Measurements from ENCODE around the gene ECHS1. TPM values are rescaled to one million over a fixed set of nuclear protein-coding genes. Genes with fewer than 3 reads are reported as not detected.

ECHS1 gene
- total and polyA plus RNA-seq, 2 of the 8 experiments (the other 6 are each of a cell fraction or from before 2014, with no cell fraction given) = 41.7 to 101 TPM

- Histone ChIP-seq H3K23ac (ENCODE audit: insufficient read length) (no peak overlapping the region), H3K9me3 (ENCODE audit: insufficient read depth in 2 of 2, low read depth in 1 of 2, low read length in 1 of 2) (peaks cover 0 to 5% of the 10 kb centered on the region in 2 experiments; a peak in 1 of 4 replicates), H2AK5ac (ENCODE audit: low read depth, low read length) (no peak overlapping the region), H3K79me2 (ENCODE audit: control insufficient read depth in 1 of 2, insufficient read depth in 2 of 2, low read length in 2 of 2) (no peaks in the 10 kb centered on the region), H3K27ac (ENCODE audit: low read depth, low read length) (no peak overlapping the region), H3K18ac (ENCODE audit: extremely low read depth, low read length) (no peak overlapping the region), H4K20me1 (replicated peaks in 1 of 2; ENCODE audit: control insufficient read depth in 1 of 2, insufficient read depth in 2 of 2, low read length in 2 of 2) (peaks cover 0 to 2% of the 10 kb centered on the region in 2 experiments), H4K5ac (ENCODE audit: insufficient read length, low read depth, low read length) (no peak overlapping the region), H3K36me3 (ENCODE audit: control insufficient read depth in 2 of 4, insufficient read depth in 4 of 4, low read length in 3 of 4) (no peaks in the 10 kb centered on the region), H2BK120ac (replicated peaks; ENCODE audit: low read depth, low read length) (no peak overlapping the region), H3K4ac (replicated peaks; ENCODE audit: insufficient read length, low read depth, low read length) (no peak overlapping the region), H4K8ac (ENCODE audit: extremely low read depth, insufficient read depth, low read length) (no peak overlapping the region; the same call in 1 of the 2 replicates), H2BK15ac (ENCODE audit: low read length) (0 out of 2 replicates have a peak overlapping the region, but pooled peaks have one; percentile 92), H2BK5ac (ENCODE audit: low read depth, low read length) (no peak overlapping the region), H3K79me1 (ENCODE audit: low read depth, low read length) (no peaks in the 10 kb centered on the region), H3K4me2 (ENCODE audit: insufficient read depth in 1 of 2, low read depth in 2 of 2, low read length in 2 of 2) (peak overlapping the region in 1 of 2 experiments; percentile 20; a peak in 1 of 4 replicates), H2BK20ac (ENCODE audit: low read length) (0 out of 2 replicates have a peak overlapping the region, but pooled peaks have one; percentile 8), H2BK12ac (ENCODE audit: low read depth, low read length) (peak overlapping the region; percentile 94; the same call in 1 of the 2 replicates), H3K9ac (replicated peaks in 1 of 4; ENCODE audit: extremely low read depth in 1 of 4, low read depth in 3 of 4, low read length in 3 of 4) (no peak overlapping the region; a peak in 1 of 7 replicates), H3K4me1 (replicated peaks in 1 of 4; ENCODE audit: control insufficient read depth in 3 of 4, insufficient read depth in 4 of 4, low read length in 3 of 4) (peaks cover 0 to 27% (median 6%) of the 10 kb centered on the region in 4 experiments; a peak in 6 of 7 replicates), H3K14ac (ENCODE audit: insufficient read length) (no peak overlapping the region), H3K56ac (replicated peaks; ENCODE audit: insufficient read length, low read depth, low read length) (no peak overlapping the region), H4K91ac (replicated peaks; ENCODE audit: insufficient read length, low read length) (peak overlapping the region; percentile 40), H3K27me3 (replicated peaks in 1 of 4; ENCODE audit: control insufficient read depth in 3 of 4, extremely low read depth in 1 of 4, insufficient read depth in 3 of 4, low read length in 3 of 4) (peaks cover 19 to 73% (median 61%) of the 10 kb centered on the region in 4 experiments), H3K4me3 (ENCODE audit: extremely low read depth in 1 of 4, insufficient read depth in 2 of 4, low read depth in 3 of 4, low read length in 4 of 4) (no peak overlapping the region), H2AFZ (ENCODE audit: low read length) (no peak overlapping the region), H3K23me2 (ENCODE audit: low read depth, low read length) (peaks cover 6% of the 10 kb centered on the region; the same call in 1 of the 2 replicates)
- FAIRE-seq (no peak), DNase-seq (ENCODE audit: low read depth in 1 of 2, low spot score in 2 of 2) (no peak)
- POLR2A ChIA-PET (ENCODE audit: partially characterized antibody) = interaction anchor here (0.7 to 4.3 kb wide), 6 partner anchors 15 to 30 kb away, joined by 3 to 24 read pairs (median 8); partner anchors contain the start of genes FUOM and PRAP1
- CTCF ChIA-PET (ENCODE audit: partially characterized antibody) = interaction anchor here (0.5 to 5.3 kb wide), 28 partner anchors 8 to 173 kb away, joined by 3 to 57 read pairs (median 4); partner anchors contain the start of genes CALY, FUOM and PRAP1
- WGBS, 2 experiments (ENCODE audit: extremely low coverage in 1 of 2, insufficient coverage in 1 of 2, insufficient read length in 1 of 2, insufficient replicate concordance in 2 of 2, low coverage in 1 of 2, low lambda C conversion rate in 2 of 2, missing lambda C conversion rate in 1 of 2) = 92% methylated on average over 15 of the region's 15 CpGs; no CpG with 5 or more reads in 1 of the 2 experiments
- TF ChIP-seq CTCF (IDR thresholded peaks at IDR 0.05; ENCODE audit: control extremely low read depth in 1 of 3, insufficient read depth in 1 of 3, low read depth in 1 of 3, low read length in 3 of 3) = no peak
- TF ChIP-seq ATF3 (IDR thresholded peaks at IDR 0.05; ENCODE audit: insufficient read depth, low read depth, low read length) = no peak
- TF ChIP-seq CREB1 (IDR thresholded peaks at IDR 0.05) = no peak
- no peak for TF ChIP-seq ZNF274 (IDR thresholded peaks at IDR 0.05; ENCODE audit: borderline replicate concordance, extremely low read depth, low read length)
- no peak for TF ChIP-seq SP1 (IDR thresholded peaks at IDR 0.05; ENCODE audit: low read depth, low read length)
- TF ChIP-seq NRF1 (IDR thresholded peaks at IDR 0.05; ENCODE audit: low read depth, low read length) = no peak
- TF ChIP-seq RFX5 (IDR thresholded peaks at IDR 0.05; ENCODE audit: borderline replicate concordance, low read depth, low read length) = no peak
Measured at GRCh38 chr10:133328358-133329343, 44.5 kb downstream of the ECHS1 start.
